GM13977 (cell line): ENCODE measurements around the gene ZFP90.
A peak's percentile ranks its signal among the peaks of the same experiment; 100 is the strongest.

Experiments used
- DNase-seq: peaks from one replicate; pipeline ENCODE4 v3.0.0; 2012; ENCODE audit warnings: low spot score
- in situ Hi-C: fragments of 300-500 bp; cut with MboI; formaldehyde crosslinking; loops from one replicate; pipeline ENCODE4 v1.12.0; 2022; ENCODE audit warnings: low sequenced_read_pairs, low pct_unique_long_range_greater_than_20kb, mixed read lengths, inconsistent platforms; ENCODE audit not compliant: unreplicated experiment
- TF ChIP-seq, protein P1 (sequence below): IDR thresholded peaks from 2 replicates; pipeline ENCODE4 v1.5.1; 2012; ENCODE audit warnings: mild to moderate bottlenecking, control low read depth; ENCODE audit not compliant: insufficient read depth; ENCODE audit errors: extremely low read depth, missing control alignments

Gene ZFP90

DNA sequence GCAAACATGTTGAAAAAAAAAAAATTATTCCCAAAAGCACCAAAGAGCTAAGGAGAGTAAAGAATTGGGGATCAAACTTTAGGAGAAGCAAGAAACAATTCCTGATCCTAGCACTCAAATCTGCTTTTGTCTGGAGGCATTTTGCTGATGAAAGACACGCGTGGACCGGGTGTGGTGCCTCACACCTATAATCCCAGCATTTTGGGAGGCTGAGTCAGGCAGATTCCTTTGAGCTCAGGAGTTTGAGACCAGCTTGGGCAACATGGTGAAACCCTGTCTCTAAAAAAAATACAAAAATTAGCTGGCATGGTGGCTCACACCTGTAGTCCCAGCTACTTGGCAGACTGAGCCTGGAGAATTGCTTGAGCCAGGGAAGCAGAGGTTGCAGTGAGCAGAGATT is 35.4 kb downstream of the ZFP90 start:
- TF ChIP-seq, protein P1, sequence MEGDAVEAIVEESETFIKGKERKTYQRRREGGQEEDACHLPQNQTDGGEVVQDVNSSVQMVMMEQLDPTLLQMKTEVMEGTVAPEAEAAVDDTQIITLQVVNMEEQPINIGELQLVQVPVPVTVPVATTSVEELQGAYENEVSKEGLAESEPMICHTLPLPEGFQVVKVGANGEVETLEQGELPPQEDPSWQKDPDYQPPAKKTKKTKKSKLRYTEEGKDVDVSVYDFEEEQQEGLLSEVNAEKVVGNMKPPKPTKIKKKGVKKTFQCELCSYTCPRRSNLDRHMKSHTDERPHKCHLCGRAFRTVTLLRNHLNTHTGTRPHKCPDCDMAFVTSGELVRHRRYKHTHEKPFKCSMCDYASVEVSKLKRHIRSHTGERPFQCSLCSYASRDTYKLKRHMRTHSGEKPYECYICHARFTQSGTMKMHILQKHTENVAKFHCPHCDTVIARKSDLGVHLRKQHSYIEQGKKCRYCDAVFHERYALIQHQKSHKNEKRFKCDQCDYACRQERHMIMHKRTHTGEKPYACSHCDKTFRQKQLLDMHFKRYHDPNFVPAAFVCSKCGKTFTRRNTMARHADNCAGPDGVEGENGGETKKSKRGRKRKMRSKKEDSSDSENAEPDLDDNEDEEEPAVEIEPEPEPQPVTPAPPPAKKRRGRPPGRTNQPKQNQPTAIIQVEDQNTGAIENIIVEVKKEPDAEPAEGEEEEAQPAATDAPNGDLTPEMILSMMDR: no peak
- DNase-seq: no peak
- in situ Hi-C loops: no loop called here

DNA sequence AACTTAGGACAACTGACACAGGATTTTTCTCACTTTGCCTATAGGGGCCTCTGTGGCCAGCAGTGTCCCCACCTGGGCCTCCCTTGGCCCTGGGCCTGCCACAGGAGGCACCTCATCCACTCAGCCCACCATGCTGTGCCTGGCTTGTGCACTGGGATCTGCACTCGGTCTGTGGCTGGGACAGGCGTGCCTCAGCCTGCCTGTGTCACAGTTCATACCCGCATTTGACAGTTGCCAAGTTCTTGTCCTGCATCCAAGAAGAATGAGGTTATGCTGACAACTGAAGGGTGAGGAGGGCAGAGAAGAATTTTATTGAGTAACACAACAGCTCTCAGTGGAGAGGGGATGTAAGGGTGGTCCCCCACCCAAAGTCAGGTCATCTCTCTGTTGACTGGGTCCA is 36.0 kb downstream of the ZFP90 start:
- in situ Hi-C loops: no loop called here
- TF ChIP-seq, protein P1: no peak
- DNase-seq: no peak

GRCh38 chr16:68577352-68577853 is 38.3 kb downstream of the ZFP90 start:
- in situ Hi-C loops: no loop called here
- TF ChIP-seq, protein P1: no peak
- DNase-seq: no peak

DNA sequence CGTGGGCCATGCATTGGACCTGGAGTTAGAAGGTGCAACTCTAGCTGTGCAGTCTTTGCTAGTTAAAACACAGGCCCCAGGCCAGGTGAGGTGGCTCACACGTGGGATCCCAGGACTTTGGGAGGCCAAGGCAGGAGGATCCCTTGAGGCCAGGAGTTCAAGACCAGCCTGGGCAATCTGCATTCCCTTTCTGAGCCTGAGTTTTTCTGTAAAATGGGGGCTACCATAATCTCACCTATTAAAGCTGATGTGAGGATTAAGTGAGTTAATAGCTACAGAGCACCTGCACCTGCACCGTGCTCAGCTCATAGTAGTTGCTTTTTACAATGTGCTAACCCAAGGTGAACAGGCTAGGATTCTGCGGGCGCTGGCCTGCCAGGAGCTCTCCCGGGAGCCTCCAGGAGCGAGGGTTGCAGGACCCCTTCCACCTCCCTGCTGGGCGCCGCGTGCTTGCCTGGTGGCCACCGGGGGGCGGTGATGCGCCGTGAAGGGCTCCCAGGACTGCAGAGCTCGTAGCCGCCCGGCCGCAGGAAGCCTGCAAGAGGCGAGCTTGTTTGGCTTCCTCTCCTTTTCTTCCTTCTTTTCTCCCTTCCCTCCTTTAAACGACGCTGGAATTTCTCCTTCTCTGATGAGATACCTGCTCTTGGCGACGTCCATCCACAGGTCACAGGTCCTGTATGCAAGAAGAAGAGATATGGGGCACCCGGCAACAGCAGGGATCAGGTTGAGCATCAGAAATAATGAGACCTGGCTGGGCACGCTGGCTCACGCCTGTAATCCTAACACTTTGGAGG is 51.3 kb downstream of the ZFP90 start:
- TF ChIP-seq, protein P1: peak; percentile 77
- DNase-seq: peak; percentile 77
- in situ Hi-C loops: no loop called here

- peak; percentile 29 for DNase-seq
- TF ChIP-seq, protein P1: peak; percentile 26
- in situ Hi-C loops: no loop called here
Measured at GRCh38 chr16:68592466-68593337, 53.6 kb downstream of the ZFP90 start.

DNA sequence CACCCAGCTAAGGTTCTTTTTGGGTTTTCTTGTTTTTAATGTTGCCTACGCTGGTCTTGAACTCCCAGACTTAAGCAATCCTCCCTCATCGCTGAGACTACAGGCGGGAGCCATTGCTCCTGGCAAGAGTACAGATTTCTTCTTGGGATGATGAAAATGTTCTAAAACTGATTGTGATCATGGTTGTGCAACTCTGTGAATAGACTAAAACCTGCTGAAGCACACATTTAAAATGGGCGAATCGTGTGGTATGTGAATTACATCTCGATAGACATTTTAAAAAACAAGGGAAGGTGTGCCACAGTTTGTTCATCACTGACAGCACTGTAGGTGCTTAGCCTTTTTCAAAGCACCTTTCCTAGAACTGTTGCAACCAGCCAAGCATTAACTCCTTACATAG is 57.2 kb downstream of the ZFP90 start:
- TF ChIP-seq, protein P1: no peak
- no peak for DNase-seq
- in situ Hi-C loops: no loop called here
